HG02763 (cell line): Measurements from ENCODE around the gene DEPDC5.

Experiments
- ATAC-seq: cut with Tn5 transposase; IDR thresholded peaks from one replicate; pipeline ENCODE4 v1.9.1; 2021; ENCODE audit warnings: mild to moderate bottlenecking, moderate library complexity; ENCODE audit not compliant: unreplicated experiment

The DEPDC5 gene

DNA sequence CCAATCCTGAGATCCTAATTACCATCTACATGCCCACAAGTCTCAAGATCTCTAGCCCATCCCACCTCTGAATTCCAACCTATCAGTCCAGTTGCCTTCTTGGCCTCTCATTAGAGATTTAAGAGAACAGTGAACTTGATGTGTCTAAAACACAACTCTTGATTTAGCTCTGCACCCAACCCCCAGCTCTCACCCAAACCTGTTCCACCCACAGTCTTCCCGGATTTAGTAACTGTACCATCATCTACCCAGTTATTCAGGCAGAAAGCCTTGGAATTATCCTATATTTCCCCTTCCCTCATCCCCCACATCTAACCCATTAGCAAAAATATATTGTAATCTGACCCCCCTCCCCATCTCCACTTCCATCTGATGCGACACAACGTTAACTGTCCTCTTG, 166.5 kb downstream of the DEPDC5 start:
- no peak for ATAC-seq

DNA sequence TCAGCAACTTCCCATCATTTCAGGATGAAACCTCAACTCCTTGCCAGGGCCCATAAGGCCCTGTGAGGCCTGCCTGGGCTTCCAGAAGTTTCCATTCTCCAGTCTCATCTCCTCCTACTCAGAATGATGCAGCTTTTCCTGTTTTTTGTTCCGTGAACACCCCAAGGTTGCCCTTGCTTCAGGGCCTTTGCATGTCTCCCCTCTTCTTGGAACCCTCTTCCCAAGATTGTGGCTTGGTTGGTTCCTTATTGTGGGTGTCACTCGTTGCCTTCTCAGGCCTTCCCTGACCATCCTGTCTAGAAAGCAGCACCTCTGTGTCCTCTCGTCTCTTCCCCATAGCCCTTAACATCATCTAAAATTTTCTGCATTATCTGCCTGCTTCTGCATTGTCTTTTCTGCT, 167.3 kb downstream of the DEPDC5 start:
- ATAC-seq, result no peak

DNA sequence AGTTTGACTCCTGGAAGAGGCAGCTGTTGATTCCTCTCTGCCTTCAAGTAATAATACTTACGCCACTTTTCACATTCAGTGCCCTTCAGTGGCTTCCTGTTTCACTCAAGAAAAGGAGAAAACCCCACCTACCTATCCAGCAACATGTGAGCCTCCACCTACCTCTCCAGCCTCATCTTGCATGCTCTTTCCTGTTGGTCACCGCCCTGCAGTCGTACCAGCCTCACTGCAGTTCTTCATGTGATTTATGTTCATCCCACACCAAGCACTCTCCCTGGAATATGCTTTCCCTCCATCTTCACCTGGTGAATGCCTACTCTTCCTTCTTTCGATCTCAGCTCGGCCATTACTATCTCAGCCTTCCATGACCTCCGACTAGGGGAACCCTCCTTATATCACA, 168.7 kb downstream of the DEPDC5 start:
- ATAC-seq, result no peak

DNA sequence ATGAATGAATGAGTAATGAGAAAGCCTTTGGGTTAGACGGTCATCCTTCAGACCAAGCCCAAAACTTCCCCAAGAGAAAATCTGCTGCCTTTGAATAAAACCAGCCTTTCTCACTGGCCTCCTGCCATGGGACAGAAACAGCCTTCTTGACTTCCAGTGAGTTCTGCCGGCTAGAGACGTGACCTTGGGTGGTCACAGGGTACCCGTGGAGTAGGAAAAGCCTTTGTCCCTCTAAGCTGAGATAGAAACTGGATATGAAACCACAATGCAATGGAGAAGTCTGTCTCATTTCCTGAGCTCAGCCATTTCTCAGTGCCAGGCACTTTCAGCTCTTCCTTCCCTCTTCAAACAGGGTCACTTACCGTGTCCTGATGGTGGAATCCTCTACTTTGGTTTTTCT, 169.3 kb downstream of the DEPDC5 start:
- ATAC-seq, result no peak

DNA sequence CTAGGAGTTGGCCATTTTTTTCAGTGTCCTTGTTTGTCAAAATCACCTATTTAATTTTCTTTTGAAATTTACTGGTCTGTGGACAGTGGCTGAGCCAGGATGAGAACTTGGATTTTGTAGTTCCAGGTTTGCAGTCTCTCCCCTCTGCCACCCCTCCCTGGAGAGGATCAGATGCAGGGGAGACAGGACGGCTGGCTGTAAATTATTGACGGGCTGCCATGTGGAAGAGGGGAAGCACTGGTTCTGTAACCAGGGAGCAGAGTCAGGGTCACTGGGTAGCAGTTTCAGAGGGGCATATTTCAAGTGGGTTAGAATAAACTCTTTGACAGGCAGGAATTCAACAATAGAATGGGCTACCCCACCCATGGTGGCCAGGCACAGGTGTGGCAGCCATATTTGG, 169.9 kb downstream of the DEPDC5 start:
- ATAC-seq, result no peak

DNA sequence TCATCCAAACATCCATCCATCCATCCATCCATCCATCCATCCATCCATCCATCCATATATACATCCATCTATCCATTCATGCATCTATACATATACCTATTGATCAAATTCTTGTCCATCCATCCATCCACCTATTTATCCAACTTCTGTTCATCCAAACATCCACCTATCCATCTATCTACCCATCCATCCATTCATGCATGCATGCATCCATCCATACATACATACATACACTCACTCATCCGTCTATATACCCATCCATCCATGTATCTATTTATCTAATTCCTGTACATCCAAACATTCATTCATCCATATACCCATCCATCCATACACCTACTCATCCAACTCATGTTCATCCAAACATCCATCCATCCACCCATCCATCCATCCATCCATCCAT, 171.2 kb downstream of the DEPDC5 start:
- no peak for ATAC-seq

DNA sequence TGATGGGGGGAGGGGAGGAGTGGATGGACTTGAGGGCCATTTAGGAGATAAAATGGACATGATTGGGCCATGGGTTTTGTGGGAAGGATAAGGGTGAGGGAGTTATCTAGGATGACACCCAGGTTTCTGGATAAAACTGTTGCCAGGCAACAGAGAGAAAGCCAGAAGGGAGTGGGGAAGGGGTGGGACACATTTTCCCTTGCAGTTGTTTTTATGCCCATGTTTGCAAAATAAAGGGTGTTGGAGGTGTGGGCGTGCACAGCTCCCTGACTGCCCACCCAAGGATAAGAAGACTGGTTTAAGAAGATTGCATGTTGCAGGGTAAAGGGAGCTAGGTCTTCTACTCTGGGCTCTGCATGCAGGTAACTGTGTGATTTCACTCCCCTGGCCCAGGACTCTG, 172.2 kb downstream of the DEPDC5 start:
- ATAC-seq, result no peak

DNA sequence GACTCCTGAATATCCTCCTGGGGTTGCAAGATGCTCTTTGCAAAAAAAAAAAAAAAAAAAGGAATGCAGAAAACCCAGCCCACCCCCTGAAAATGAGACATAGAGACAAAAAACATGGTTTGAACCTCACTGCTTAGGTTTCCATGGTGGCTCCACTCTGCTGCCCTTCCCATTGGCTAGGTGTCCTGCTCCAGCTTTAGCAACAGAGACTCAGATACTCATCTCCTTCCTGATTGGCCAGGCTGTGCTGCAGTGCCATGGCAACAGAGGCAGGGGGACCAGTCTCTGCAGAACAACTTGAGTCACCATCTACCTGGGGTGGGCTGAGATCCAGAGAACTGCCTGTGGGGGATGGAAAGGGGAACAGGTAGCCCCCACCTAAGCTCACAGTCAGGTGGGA, 173.2 kb downstream of the DEPDC5 start:
- no peak for ATAC-seq

DNA sequence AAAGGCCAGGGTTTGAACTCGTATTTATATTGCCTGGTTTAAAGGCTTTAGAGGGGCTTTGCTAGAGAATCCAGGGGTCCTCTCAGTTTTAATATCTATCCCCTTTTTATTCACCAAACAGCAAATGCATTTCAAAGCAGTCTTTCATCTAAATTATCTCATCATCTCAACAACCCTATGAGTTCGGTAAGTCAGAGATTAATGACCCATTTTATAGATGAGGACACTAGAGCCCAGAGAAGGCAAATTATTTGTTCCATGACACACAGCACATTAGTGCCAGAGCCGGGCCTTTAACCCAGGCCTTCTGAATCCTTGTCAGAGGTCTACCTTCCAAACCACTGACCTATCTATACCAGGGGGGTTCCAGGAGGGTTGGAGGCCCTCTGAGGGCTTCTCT, 173.7 kb downstream of the DEPDC5 start:
- no peak for ATAC-seq

DNA sequence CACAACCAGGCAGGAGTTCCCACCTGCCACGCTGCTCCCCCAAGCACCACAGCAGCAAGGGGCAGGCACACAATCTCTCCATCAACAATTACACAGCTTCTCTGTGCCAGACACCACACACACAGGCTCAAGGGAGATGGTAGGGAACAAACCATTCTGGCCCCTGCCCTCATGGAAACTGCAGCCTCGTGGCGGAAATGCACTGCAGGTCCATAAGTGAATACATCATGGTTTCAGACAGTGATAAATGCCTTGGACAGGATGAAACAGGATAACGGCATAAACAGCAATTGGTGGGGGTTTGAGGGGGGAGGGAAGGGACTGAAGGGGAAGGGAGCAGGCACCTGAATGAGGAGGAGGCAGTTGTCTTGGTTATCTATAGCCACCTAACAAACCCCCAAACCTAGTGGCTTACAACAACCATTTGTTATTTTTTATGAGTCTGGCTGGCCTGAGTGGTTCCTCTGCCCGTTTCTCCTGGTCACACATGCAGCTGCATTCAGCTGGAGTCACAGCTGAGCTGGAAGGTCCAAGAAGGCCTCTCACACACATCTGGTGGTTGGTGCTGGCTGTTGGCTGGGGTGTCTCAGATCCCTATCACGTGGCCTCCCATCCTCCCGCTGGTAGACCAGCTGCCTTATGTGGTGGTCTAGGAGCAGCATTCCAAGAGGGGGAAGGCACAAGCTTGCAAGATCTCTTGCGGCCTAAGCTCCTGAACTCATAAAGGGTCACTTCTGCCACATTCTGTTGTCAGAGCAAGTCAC, 175.5 kb downstream of the DEPDC5 start:
- ATAC-seq, result no peak

DNA sequence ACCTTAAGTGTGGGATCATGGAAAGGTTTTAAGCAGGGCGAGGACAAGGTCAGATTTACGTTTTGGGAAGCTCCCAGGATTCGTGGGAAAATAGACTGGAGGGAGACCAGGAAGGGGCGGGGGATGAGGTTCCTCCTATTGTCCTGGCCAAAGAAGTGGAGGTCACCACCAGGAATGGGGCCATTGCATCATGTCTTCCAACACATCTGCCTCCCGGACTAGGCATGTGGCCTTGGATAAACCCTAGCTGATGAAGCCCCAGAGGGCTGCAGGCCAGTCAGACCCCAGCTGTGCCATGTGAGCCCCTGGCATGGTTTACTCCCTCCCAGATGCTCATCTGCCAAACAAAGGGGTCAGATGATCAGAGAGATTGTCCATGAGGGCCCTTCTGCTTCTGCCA, 179.0 kb downstream of the DEPDC5 start:
- ATAC-seq, result no peak

DNA sequence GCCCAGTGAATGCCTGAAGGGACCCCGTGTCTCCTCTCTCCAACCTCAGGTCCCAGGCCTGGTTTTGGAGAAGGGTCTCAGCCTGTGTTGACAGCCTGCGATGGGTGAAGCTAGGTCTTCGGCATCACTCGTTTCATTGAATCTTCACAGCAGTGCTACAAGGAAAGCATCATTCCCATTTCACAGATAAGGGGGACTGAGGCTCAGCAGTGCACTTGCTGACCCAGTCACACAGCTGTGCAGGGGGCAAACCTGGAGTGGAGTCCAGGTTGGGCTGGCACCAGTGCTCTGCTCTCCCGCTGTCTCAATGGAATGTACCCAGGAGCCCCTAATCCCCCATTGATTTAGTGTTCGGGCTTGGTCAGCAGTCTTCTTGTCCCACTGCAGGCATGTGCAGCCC, 179.6 kb downstream of the DEPDC5 start:
- ATAC-seq, result no peak

DNA sequence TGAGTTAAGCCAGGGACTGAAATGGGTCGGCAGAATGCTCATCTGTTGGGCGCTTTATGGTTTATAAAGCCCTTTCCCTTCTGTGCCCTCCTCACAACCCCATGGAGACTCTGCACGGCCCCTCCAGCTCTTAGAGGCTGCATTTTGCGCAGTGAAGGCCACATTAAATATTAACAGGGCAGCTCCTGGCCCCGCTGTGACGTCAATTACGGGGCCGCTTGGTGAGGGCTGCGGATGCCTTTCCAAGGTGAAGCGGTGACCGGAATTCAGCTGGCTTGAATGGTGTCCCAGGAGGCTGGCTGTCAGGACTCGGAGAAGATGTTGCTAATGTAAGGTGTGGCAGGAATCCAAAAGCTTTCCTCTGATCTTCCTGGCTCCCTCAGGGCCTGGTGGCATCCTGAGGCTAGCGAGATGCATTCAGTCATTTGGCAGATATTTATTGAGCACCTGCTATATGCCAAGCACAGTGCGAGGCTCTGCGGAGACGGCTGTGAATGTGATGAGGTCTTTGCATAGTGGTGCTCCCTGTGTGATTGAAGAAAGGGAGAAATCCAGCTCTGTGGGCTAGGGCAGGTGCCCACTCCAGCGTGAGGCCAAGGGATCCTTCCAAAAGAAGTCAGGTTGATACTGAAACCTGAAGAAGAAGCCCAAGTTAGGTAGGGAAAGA, 180.1 kb downstream of the DEPDC5 start:
- no peak for ATAC-seq

DNA sequence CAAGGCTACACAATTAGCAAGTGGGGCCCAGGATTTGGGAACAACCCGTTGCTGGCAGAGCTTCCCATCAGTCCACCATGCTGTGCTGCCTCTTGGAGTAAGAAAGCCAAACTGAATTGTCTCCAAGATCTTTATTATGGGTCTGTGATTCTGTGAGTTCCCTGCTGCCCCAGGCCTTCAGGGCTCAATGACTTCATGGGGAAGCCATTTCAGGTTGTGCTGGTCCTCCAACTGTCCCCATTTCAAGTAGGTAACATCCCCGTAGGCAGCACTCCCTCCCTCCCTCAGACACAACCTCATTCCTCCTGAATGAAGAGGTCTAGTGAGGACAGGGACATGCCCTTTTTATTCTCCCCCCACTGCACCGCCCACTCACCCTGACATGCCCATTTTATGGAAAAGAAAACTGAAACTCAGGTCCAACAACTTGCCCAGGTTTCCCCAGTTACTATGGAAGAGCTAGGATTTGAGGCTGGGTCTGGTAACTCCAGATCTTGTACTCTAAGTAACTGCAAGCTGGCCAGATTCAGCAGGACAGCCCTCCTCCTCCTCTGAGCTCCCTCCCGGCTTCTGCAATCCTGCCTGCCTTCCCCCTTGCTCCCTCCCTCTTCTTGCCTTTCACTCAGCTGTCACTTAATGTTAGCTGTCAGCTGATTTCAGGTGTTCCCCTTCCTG, 182.3 kb downstream of the DEPDC5 start:
- ATAC-seq, result no peak

DNA sequence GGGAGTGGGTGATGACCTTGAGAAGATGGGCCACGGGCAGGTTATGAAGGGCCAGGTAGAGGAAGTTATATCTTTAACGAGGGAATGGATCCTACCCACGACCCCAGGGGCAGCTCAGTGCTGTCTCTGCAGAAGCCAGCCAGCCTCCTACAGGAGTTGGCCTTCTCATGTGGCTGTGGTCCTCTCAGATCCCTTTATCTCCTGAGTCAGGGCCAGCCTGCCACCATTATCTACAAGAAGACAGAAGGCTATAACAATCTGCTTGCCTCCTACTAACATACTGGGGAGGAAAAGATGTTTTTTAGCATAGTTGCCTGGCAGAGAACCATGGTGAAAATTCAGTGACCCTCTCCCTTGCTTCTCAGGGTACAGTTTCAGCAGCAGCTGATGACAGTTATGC, 183.5 kb downstream of the DEPDC5 start:
- ATAC-seq, result no peak

DNA sequence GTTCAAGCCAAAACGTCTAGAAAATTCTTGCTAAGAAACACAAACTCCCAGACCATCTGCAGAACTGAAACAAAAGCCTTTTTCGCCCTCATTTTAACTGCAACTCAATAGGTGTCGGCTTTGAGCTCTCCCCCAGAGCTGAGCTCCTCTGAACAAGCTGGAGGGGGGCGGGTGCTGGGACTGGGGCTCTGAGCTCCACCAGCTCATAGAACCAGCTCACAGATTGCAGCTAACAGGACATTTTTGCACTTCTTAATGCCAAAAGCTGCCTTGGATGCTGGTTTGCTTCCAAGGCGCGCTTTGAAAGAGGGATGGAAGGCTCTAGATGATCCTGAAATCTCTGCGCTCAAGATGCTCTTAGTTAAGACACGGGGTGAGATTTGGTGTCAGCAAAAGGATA, 184.5 kb downstream of the DEPDC5 start:
- no peak for ATAC-seq

DNA sequence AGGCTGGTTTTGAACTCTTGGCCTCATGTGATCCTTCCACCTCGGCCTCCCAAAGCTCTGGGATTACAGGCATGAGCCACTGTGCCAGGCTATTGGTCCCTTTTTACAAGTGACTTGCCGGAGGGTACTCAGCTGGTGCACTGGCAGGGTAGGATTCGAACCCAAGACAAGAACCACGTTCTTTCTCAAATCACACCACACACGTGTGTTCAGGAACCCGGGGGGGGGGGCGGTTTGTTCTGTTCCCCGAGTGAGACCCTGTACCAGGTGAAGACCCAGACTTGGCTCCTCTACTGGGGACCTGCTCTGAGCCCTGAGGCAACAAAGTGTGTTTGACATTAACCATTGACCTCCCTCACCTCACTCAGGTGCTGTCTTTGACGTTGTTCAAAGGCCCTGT, 186.7 kb downstream of the DEPDC5 start:
- no peak for ATAC-seq

DNA sequence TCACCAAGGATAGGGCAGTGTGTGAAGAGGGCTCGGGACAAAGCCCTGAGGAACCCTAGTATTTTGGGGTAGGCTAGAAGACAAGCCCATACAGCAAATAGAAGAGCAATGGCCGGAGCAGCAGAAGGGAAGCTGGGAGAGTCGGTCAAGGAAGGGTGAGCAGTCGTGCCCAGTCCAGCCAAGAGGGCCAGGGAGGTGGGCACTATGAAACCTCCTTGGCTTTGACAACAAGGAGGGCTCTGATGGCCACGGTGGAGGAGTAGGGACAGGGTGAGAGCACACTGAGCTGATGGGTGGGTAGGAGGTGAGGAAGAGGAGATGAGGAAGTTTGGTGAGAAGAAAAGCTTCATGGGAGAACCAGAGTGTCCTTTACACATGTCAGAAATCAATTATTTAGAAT, 188.3 kb downstream of the DEPDC5 start:
- ATAC-seq, result no peak

DNA sequence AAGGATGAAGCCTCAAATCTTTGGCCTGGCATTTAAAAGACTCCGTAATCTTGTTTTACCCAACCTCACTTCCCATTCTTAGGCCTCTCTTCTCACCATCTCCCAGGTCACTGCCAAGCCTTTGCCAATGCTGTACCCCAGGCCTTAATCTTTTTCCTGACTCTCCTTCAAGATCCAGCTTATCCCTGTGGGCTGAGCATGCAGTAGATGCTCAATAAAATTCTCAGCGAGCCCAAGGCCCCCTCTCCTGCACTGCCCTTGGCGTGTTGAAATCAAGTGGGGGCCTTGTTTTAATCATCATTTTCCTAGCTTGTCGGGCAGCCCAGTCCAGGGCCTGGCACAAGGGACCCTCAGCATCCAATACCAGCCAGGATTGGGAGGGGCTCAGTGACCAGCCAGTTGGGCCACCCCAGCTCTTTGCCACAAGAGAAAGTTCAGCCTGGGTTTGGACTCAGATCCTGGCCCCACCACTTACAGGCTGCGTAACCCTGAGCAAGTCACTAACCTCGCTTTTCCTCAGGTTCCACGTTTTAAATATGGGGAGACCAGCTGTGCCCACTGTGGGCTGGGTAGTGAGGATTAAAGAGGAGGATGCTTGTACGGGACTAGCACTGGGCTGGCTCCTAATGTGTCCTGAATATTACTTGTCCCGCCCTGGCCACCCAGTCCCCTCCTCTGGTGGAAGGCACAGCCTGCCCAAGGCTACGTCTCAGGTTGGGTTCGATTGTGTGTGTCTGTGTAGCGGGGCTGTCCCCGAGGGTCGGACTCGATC, 189.6 kb downstream of the DEPDC5 start:
- ATAC-seq, result no peak

DNA sequence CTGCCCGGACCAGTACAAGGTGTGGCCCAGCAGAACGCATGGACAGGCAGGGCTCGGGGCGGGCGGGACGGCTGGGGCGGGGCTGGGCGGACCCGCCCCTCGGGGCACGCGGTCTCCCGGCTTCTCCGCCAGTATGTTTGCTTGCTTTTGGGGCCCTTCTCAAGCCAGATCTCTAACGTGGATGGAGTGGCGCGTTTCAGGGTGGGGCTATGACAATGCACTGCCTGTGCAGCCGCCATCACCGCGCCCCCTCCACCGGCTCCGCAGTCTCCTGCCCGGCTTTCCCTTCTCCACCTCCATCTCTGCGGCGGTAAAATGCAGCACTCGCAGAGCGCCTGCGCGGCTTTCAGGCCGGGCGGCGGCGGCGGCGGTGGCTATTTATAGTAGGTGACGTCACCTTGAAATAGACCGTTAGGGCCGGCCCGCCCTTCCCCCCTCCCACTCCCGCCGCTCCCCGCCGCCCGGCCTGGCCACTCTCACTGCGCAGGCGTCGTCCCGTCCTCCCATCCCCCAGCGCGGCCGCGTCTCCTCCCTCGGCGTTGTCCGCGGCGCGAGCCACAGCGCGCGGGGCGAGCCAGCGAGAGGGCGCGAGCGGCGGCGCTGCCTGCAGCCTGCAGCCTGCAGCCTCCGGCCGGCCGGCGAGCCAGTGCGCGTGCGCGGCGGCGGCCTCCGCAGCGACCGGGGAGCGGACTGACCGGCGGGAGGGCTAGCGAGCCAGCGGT, 190.3 kb downstream of the DEPDC5 start, which contains the start of gene YWHAH:
Gene YWHAH (plus strand): TSS at position 558 of the 722 bp plus-strand sequence. CDS start 199 bp downstream, outside the sequence.
- ATAC-seq, result peak; percentile 72
